IMR-90 (cell line): ENCODE measurements around the gene KBTBD4. TPM values are rescaled to one million over a fixed set of nuclear protein-coding genes. Genes with fewer than 3 reads are reported as not detected.

Experiments used
- ATAC-seq: fragments of 200-7000 bp; cut with Tn5 transposase; 2 replicates; pipeline ENCODE4 v1.9.1; 2020; ENCODE audit warnings: low read depth, mild to moderate bottlenecking, moderate library complexity
- BruUV-seq: library from RNA; stranded (reverse); fragments of 400-500 nt; replicated peaks from 2 replicates; lab custom pipeline; 2021; lab: Mats Ljungman, UMichigan
- CTCF ChIA-PET: fragments of 300-600 bp; formaldehyde crosslinking; extraction: SDS; loops from one replicate; lab custom pipeline; 2021; ENCODE audit warnings: antibody characterized with exemption; lab: Yijun Ruan, JAX
- POLR2A ChIA-PET: fragments of 300-600 bp; sonication (Branson Sonifier 250); formaldehyde crosslinking; loops from one replicate; lab custom pipeline; 2022; ENCODE audit warnings: antibody characterized with exemption; ENCODE audit not compliant: unreplicated experiment; lab: Charles Lee
- DNase-seq: peaks from one replicate; pipeline ENCODE4 v3.0.0; 2013
- H2AFZ ChIP-seq: replicated peaks from 2 replicates; pipeline ENCODE3; 2013; ENCODE audit warnings: low read length, mild to moderate bottlenecking; ENCODE audit not compliant: poor library complexity
- H2AK5ac ChIP-seq: 2 replicates; pipeline ENCODE4 v1.6.1; 2013; ENCODE audit warnings: low read depth, low read length, inconsistent platforms
- H2AK9ac ChIP-seq: replicated peaks from 2 replicates; pipeline ENCODE3; 2013; ENCODE audit warnings: mild to moderate bottlenecking, low read depth, low read length, moderate library complexity; ENCODE audit not compliant: poor library complexity
- H2BK120ac ChIP-seq: 2 replicates; pipeline ENCODE4 v1.6.1; 2013; ENCODE audit warnings: low read depth, low read length, inconsistent platforms
- H2BK15ac ChIP-seq: 3 replicates; pipeline ENCODE4 v1.6.1; 2013; ENCODE audit warnings: low read depth, low read length, inconsistent platforms
- H2BK20ac ChIP-seq: 2 replicates; pipeline ENCODE4 v1.6.1; 2013; ENCODE audit warnings: low read depth, mild to moderate bottlenecking, inconsistent platforms, low read length, moderate library complexity
- H2BK5ac ChIP-seq: 2 replicates; pipeline ENCODE4 v1.6.1; 2013; ENCODE audit warnings: mild to moderate bottlenecking, low read depth, low read length, inconsistent platforms; ENCODE audit not compliant: poor library complexity, severe bottlenecking
- H3K14ac ChIP-seq: replicated peaks from 2 replicates; pipeline ENCODE4 v1.6.1; 2013; ENCODE audit warnings: low read depth, low read length, inconsistent platforms
- H3K18ac ChIP-seq: 2 replicates; pipeline ENCODE4 v1.6.1; 2013; ENCODE audit warnings: low read depth, low read length, control low read depth
- H3K23ac ChIP-seq: 2 replicates; pipeline ENCODE4 v1.6.1; 2013; ENCODE audit warnings: low read depth, low read length, inconsistent platforms
- H3K27ac ChIP-seq: 2 replicates; pipeline ENCODE4 v1.5.1; 2013; ENCODE audit warnings: mild to moderate bottlenecking, control low read depth, low read length; ENCODE audit not compliant: insufficient read depth
- H3K27me3 ChIP-seq: 2 replicates; pipeline ENCODE4 v1.6.1; 2013; ENCODE audit warnings: low read length; ENCODE audit not compliant: control insufficient read depth, insufficient read depth
- H3K36me3 ChIP-seq: 2 replicates; pipeline ENCODE4 v1.6.1; 2013; ENCODE audit warnings: low read length, mixed read lengths; ENCODE audit not compliant: control insufficient read depth, insufficient read depth
- H3K4ac ChIP-seq: 2 replicates; pipeline ENCODE4 v1.6.1; 2013; ENCODE audit warnings: low read depth, low read length, inconsistent platforms
- H3K4me1 ChIP-seq: 2 replicates; pipeline ENCODE4 v1.6.1; 2013; ENCODE audit warnings: low read length, mixed read lengths; ENCODE audit not compliant: control insufficient read depth, insufficient read depth
- H3K4me2 ChIP-seq: 2 replicates; pipeline ENCODE4 v1.6.1; 2013; ENCODE audit warnings: low read depth, mild to moderate bottlenecking, control low read depth, low read length, moderate library complexity
- H3K4me3 ChIP-seq: 2 replicates; pipeline ENCODE4 v1.5.1; 2013; ENCODE audit warnings: low read depth, mild to moderate bottlenecking, control low read depth, low read length, moderate library complexity; ENCODE audit not compliant: insufficient read depth
- H3K56ac ChIP-seq: 2 replicates; pipeline ENCODE4 v1.6.1; 2013; ENCODE audit warnings: low read length, inconsistent platforms; ENCODE audit not compliant: insufficient read depth; ENCODE audit errors: extremely low read depth
- H3K79me1 ChIP-seq, 2 experiments: 2 replicates each; pipeline ENCODE4 v1.6.1; 2013; ENCODE audit warnings: low read length in 2 of 2, inconsistent platforms in 1 of 2, low read depth in 1 of 2
- H3K9ac ChIP-seq: 2 replicates; pipeline ENCODE4 v1.6.1; 2013; ENCODE audit warnings: low read depth, low read length, control low read depth
- H3K9me1 ChIP-seq: 2 replicates; pipeline ENCODE4 v1.6.1; 2013; ENCODE audit warnings: low read length, inconsistent platforms; ENCODE audit not compliant: insufficient read depth
- H3K9me3 ChIP-seq: 2 replicates; pipeline ENCODE4 v1.6.1; 2013; ENCODE audit warnings: low read length; ENCODE audit not compliant: control insufficient read depth, insufficient read depth
- H4K20me1 ChIP-seq: 2 replicates; pipeline ENCODE4 v1.6.1; 2013; ENCODE audit warnings: low read length, inconsistent platforms; ENCODE audit not compliant: insufficient read depth
- H4K5ac ChIP-seq: 2 replicates; pipeline ENCODE4 v1.6.1; 2013; ENCODE audit warnings: mild to moderate bottlenecking, low read depth, low read length, control low read depth
- H4K8ac ChIP-seq, 2 experiments: 2 replicates each; pipeline ENCODE4 v1.6.1; 2013; ENCODE audit warnings: low read depth in 2 of 2, low read length in 2 of 2, control low read depth in 1 of 2, inconsistent platforms in 1 of 2
- H4K91ac ChIP-seq: 2 replicates; pipeline ENCODE4 v1.6.1; 2013; ENCODE audit warnings: low read depth, low read length, inconsistent platforms; ENCODE audit not compliant: insufficient read depth
- CEBPB ChIP-seq: IDR thresholded peaks from 2 replicates; pipeline ENCODE4 v1.6.1; 2012; ENCODE audit warnings: low read depth, low read length, improper control_type of control experiment
- MXI1 ChIP-seq: IDR thresholded peaks from 2 replicates; pipeline ENCODE4 v1.6.1; 2012; ENCODE audit warnings: low read depth, mild to moderate bottlenecking, low read length, moderate library complexity, borderline replicate concordance
- NFE2L2 ChIP-seq: fragments of 150-350 bp; IDR thresholded peaks from 2 replicates; pipeline ENCODE4 v1.6.1; 2016; ENCODE audit warnings: low read depth, mild to moderate bottlenecking, low read length
- RAD21 ChIP-seq: IDR thresholded peaks from 2 replicates; pipeline ENCODE4 v1.6.1; 2012; ENCODE audit warnings: low read length, improper control_type of control experiment
- WGBS, 2 experiments: methylation state at CpG; one replicate each; pipeline versions ENCODE4 v1.1.5 to v1.1.7; 2013; ENCODE audit warnings: missing lambda C conversion rate in 2 of 2; ENCODE audit not compliant: insufficient read length in 1 of 2; ENCODE audit errors: extremely low coverage in 2 of 2; 5-methylcytosine and 5-hydroxymethylcytosine counted together
- dilution Hi-C: fragments of 300-500 bp; cut with HindIII; formaldehyde crosslinking; loops from one replicate; pipeline ENCODE4 v1.14.3; 2018; ENCODE audit warnings: low sequenced_read_pairs; ENCODE audit not compliant: unreplicated experiment
- in situ Hi-C: fragments of 300-500 bp; cut with MboI; formaldehyde crosslinking; loops from 3 replicates; pipeline ENCODE4 v1.14.3; 2019; ENCODE audit warnings: low sequenced_read_pairs, inconsistent platforms, mixed read lengths
- intact Hi-C: fragments of 100-400 bp; cut with micrococcal nuclease; formaldehyde crosslinking; loops from 2 replicates; pipeline ENCODE4 v1.10.0; 2022
- polyA plus RNA-seq, 3 experiments: library from polyadenylated mRNA; depleted of rRNA; stranded (reverse); fragments of >200 nt; gene quantifications; 2 replicates each; pipeline ENCODE4 v1.2.3, GENCODE V29; 2012; ENCODE audit warnings: low replicate concordance in 1 of 3
- total RNA-seq: library from RNA; depleted of rRNA; stranded (reverse); fragments of >200 nt; gene quantifications from 2 replicates; pipeline ENCODE4 v1.2.3, GENCODE V29; 2012

Gene KBTBD4
- total and polyA plus RNA-seq, 2 of the 4 experiments (the other 2 are of a cell fraction): 14.9 to 41.6 TPM

GRCh38 chr11:47571357-47571729 lies 7.4 kb downstream of the KBTBD4 start:
- no peak overlapping the region for H3K4ac ChIP-seq
- intact Hi-C loops: no loop called here
- in situ Hi-C loops: no loop called here
- no peak overlapping the region for H2AK9ac ChIP-seq
- H4K20me1 ChIP-seq: peaks cover 13% of the 10 kb centered on the region; the same call in 1 of the 2 replicates
- H4K8ac ChIP-seq: no peak overlapping the region
- WGBS, 2 experiments: 100% methylated on average over 2 of the region's 4 CpGs; no CpG with 5 or more reads in 1 of the 2 experiments
- H4K5ac ChIP-seq: no peak overlapping the region
- H2BK120ac ChIP-seq: no peak overlapping the region
- no peak overlapping the region for H3K56ac ChIP-seq
- no peak overlapping the region for H3K18ac ChIP-seq
- H3K27me3 ChIP-seq: no peaks in the 10 kb centered on the region
- no peak overlapping the region for H3K4me3 ChIP-seq
- no peak overlapping the region for H3K4me2 ChIP-seq
- TF ChIP-seq RAD21: no peak
- TF ChIP-seq MXI1: no peak
- no peak for TF ChIP-seq CEBPB
- TF ChIP-seq NFE2L2: no peak
- no peak overlapping the region for H3K14ac ChIP-seq
- DNase-seq (no peak), ATAC-seq (no peak)
- no TSS peak for BruUV-seq
- H3K79me1 ChIP-seq: peaks cover 28 to 60% of the 10 kb centered on the region in 2 experiments
- no peak overlapping the region for H2BK15ac ChIP-seq
- peaks cover 6% of the 10 kb centered on the region for H3K4me1 ChIP-seq
- H3K9ac ChIP-seq: no peak overlapping the region
- dilution Hi-C loops: no loop called here
- H3K27ac ChIP-seq: no peak overlapping the region
- POLR2A ChIA-PET: no interaction called here
- no peaks in the 10 kb centered on the region for H3K9me3 ChIP-seq
- H3K36me3 ChIP-seq: peaks cover 28% of the 10 kb centered on the region
- no peak overlapping the region for H2BK5ac ChIP-seq
- CTCF ChIA-PET: no interaction called here
- no peak overlapping the region for H4K91ac ChIP-seq
- no peak overlapping the region for H2AFZ ChIP-seq
- H3K23ac ChIP-seq: no peak overlapping the region
- H2AK5ac ChIP-seq: no peak overlapping the region
- no peak overlapping the region for H2BK20ac ChIP-seq
- H3K9me1 ChIP-seq: peaks cover 9% of the 10 kb centered on the region
